NB4 (cell line): Measurements from ENCODE around the gene UGT8.

ENCODE experiments used
- DNase-seq: peaks from one replicate; pipeline ENCODE4 v3.0.0; 2010; ENCODE audit warnings: low read depth
- H3K4me3 ChIP-seq: one replicate; pipeline ENCODE4 v1.5.1; 2011; ENCODE audit warnings: mild to moderate bottlenecking, low read depth, low read length, moderate library complexity
- MYC ChIP-seq: IDR thresholded peaks from 2 replicates; pipeline ENCODE4 v1.6.1; 2011; ENCODE audit warnings: low read depth, low read length
- POLR2A ChIP-seq: IDR thresholded peaks from 2 replicates; pipeline ENCODE4 v1.6.1; 2011; ENCODE audit warnings: mild to moderate bottlenecking; ENCODE audit not compliant: insufficient read length; ENCODE audit errors: extremely low read depth
- TF ChIP-seq, protein P1 (sequence below): IDR thresholded peaks from one replicate; pipeline ENCODE4 v1.5.1; 2012; ENCODE audit warnings: low read depth, low read length
- TF ChIP-seq, protein P2 (sequence below): IDR thresholded peaks from 2 replicates; pipeline ENCODE4 v1.6.1; 2011; ENCODE audit warnings: low read depth, low read length

The UGT8 gene

DNA sequence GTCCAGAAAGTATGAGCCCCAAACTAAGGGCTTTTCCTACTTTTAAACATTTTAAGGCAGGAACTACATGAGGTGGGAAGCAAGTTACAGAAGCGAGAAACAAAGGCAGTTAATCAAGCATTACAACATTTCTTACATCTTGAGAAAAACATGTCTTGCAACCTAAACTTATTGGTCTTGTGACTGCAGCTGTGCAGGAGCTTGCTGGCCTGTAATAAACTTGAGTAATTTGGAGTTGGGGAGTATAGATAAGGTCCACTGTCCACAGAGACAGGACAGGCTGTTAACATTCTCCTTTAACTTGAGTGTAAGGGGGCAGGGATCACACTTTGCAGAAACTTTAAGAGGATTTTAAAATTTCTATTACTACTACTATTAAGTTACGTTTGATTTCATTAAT, 2.7 kb upstream of the UGT8 start:
- H3K4me3 ChIP-seq: no peak overlapping the region
- TF ChIP-seq, protein P1, sequence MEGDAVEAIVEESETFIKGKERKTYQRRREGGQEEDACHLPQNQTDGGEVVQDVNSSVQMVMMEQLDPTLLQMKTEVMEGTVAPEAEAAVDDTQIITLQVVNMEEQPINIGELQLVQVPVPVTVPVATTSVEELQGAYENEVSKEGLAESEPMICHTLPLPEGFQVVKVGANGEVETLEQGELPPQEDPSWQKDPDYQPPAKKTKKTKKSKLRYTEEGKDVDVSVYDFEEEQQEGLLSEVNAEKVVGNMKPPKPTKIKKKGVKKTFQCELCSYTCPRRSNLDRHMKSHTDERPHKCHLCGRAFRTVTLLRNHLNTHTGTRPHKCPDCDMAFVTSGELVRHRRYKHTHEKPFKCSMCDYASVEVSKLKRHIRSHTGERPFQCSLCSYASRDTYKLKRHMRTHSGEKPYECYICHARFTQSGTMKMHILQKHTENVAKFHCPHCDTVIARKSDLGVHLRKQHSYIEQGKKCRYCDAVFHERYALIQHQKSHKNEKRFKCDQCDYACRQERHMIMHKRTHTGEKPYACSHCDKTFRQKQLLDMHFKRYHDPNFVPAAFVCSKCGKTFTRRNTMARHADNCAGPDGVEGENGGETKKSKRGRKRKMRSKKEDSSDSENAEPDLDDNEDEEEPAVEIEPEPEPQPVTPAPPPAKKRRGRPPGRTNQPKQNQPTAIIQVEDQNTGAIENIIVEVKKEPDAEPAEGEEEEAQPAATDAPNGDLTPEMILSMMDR: no peak
- TF ChIP-seq, protein P2, sequence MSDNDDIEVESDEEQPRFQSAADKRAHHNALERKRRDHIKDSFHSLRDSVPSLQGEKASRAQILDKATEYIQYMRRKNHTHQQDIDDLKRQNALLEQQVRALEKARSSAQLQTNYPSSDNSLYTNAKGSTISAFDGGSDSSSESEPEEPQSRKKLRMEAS: no peak
- TF ChIP-seq POLR2A (no peak), MYC (no peak)
- no peak for DNase-seq

DNA sequence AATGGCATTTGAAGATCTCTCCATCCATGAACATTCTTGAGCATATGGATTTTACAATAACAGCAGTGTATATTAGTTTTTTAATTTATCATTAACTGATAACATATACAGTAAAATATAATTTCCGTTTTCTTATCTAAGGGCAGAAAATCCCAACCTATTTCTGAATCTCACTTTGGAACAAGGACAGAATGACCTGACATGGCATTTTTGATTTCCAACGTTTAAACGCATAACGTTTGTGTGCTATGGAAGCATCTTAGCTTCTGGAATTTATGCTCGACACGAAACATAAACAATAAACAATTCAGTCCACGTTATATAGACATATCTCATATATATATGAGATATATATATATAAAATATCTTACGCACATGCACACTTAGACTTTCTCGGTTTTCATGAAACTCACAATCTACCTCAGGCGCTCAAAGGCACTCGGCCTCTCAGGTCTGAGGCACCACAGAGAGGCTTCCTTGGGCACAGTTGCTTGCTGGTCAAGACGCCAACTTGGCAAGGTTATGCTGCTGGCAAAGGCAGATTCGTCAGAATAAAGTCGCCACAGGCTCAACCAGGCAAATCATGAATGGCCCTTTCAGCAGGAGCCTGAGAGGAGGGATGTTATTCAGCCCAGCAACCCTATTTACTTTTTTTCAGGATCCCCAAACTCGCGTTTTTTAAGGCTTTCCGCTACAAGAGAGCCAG, 1.0 kb upstream of the UGT8 start:
- TF ChIP-seq, protein P2: no peak
- TF ChIP-seq, protein P1: no peak
- no peak for TF ChIP-seq MYC
- TF ChIP-seq POLR2A: no peak
- H3K4me3 ChIP-seq: no peak overlapping the region
- no peak for DNase-seq

DNA sequence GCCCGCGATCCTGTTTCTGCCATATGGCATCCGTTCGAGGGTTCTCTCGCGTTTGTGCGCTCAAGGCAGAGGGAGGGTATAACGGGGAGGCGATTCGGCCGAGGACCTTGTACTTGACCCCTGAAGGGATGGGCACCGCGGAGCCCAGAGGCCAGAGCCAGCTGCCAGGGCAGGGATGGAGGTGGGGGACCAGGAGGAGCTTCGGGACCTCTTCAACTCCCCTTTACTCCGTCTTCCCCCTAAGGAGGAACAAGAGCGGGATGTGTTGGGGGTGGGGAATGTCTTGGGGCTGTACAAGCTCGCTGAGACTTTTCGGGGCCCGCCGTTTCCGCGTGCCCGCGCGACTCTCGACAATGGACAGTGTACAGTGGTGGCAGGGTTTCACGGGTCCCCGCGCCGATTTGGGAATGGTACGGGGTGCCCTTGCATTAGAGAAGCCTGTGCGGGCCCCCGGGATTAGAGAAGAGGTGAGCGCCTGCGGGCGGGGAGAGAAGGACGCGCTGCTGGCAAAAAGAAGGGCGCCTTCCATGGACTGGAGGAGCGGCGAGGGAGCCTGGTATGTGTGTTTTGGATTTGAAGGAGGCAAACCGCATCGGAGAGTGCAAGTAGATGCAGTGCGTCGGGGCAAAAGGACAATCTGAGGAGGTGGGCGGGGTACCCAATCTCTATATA, 760 bp downstream of the UGT8 start:
- TF ChIP-seq, protein P1: no peak
- TF ChIP-seq POLR2A: no peak
- TF ChIP-seq, protein P2: no peak
- no peak for TF ChIP-seq MYC
- H3K4me3 ChIP-seq: no peak overlapping the region
- no peak for DNase-seq

DNA sequence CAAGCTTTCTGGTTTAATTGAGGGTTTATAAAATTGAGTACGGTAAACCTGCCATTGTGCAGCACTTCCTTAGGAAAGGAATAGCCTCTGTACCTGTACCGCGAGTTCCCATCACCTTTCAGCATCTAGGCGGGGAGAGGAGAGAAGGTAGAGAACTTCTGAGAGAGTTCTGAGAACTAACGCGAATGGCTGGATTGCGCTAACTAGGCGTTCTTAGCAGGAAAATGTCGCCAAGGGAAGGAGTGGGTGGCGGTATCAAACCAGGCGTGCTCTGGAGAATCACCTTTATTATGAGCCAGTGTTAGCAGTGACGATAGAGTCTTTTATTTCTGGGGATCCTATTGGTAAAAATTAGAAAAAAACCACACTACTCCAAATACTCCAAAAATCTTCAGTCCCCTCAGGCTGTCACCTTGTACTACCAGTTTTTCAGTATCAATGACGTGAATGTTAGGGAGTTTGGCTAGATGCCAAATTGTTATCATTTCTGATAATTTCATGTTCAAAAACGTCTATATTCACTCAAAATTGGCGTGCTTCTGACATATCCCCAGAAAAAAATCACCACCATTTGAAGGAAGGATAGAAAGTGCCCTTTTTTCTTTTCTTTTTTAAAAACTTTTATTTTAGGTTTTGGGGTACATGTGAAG, 1.4 kb downstream of the UGT8 start:
- TF ChIP-seq MYC (no peak), POLR2A (no peak)
- TF ChIP-seq, protein P2: no peak
- TF ChIP-seq, protein P1: no peak
- no peak for DNase-seq
- no peak overlapping the region for H3K4me3 ChIP-seq

DNA sequence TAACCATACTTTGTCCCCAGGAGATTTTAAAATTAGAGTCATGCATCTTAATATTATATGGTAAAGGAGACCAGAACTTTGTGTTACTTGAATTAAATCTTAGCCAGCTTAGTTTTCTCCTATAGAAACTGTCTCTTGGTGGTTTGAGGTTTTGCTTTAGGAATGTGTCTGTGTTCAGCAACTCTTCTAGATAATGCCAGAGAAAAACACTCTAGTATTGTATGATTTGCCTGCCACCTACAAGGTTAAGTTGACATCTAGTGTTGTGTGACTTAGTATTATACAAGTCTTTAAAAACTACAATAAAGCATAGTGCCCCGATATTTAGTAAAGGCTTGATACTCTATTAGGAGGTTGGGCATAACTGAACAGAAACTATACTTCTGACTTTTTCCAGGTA, 2.1 kb downstream of the UGT8 start:
- TF ChIP-seq, protein P1: no peak
- TF ChIP-seq MYC (no peak), POLR2A (no peak)
- TF ChIP-seq, protein P2: no peak
- no peak overlapping the region for H3K4me3 ChIP-seq
- no peak for DNase-seq
